BLaER1 treated with 17β-estradiol and CSF1 and Interleukin-3, amounts not matched to agents 10 nM and 100 nM (cell line): ENCODE data around the gene PLB1.

Experiments used
- H3K27ac ChIP-seq, 11 experiments: shearing (Covaris generic); formaldehyde crosslinking; 2 replicates each; pipeline ENCODE4 v1.8.1; 2022
- H3K27me3 ChIP-seq, 11 experiments: shearing (Covaris generic); formaldehyde crosslinking; 2 replicates each; pipeline ENCODE4 v1.8.1; 2022
- H3K36me3 ChIP-seq, 11 experiments: shearing (Covaris generic); formaldehyde crosslinking; 2 replicates each; pipeline ENCODE4 v1.8.1; 2022
- H3K4me1 ChIP-seq, 10 experiments: shearing (Covaris generic); formaldehyde crosslinking; 2 replicates each; pipeline ENCODE4 v1.8.1; 2022
- H3K4me2 ChIP-seq, 11 experiments: shearing (Covaris generic); formaldehyde crosslinking; 2 replicates each; pipeline ENCODE4 v1.8.1; 2022
- H3K4me3 ChIP-seq, 10 experiments: shearing (Covaris generic); formaldehyde crosslinking; 2 replicates each; pipeline ENCODE4 v1.8.1; 2022
- H3K9ac ChIP-seq, 11 experiments: shearing (Covaris generic); formaldehyde crosslinking; 2 replicates each; pipeline ENCODE4 v1.8.1; 2022
- H3K9me3 ChIP-seq, 11 experiments: shearing (Covaris generic); formaldehyde crosslinking; replicated peaks in 1 of 11; 2 replicates each; pipeline ENCODE4 v1.8.1; 2022
- H4K20me1 ChIP-seq, 11 experiments: shearing (Covaris generic); formaldehyde crosslinking; 2 replicates each; pipeline ENCODE4 v1.8.1; 2022
- Cebpa-rat ChIP-seq, 11 experiments: shearing (Covaris generic); IDR thresholded peaks; 2 replicates each; pipeline ENCODE4 v1.8.1; 2022

Gene PLB1

GRCh38 chr2:28650266-28650584 is 154.4 kb downstream of the PLB1 start:
- no peak for TF ChIP-seq Cebpa-rat (IDR thresholded peaks at IDR 0.05)

DNA sequence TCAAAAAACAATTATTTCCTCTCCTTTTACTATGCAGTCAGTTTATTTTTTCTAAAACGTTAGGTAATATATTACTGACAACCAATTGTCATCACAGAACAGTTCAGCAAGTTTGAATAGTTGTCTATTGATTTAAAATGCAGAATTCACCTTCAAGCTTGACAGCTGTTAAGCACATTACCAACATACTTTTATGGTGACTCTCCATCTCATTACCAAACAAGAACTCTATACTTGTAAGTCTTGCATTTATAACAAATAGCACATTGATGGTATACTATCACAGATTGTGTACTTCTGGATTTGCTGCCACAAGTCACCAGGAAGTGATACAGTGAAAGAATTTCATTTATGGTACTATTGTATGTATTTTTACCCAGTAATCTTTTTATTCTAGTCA is 156.4 kb downstream of the PLB1 start:
- Histone ChIP-seq H3K4me1 (peaks cover 10 to 28% (median 12%) of the 10 kb centered on the region in 10 experiments; a peak in 14 of 20 replicates), H3K4me3 (no peak overlapping the region), H3K27me3 (no peaks in the 10 kb centered on the region), H3K9me3 (no peaks in the 10 kb centered on the region), H4K20me1 (no peaks in the 10 kb centered on the region), H3K9ac (no peak overlapping the region), H3K4me2 (no peak overlapping the region), H3K36me3 (no peaks in the 10 kb centered on the region), H3K27ac (no peak overlapping the region)
- no peak for TF ChIP-seq Cebpa-rat (IDR thresholded peaks at IDR 0.05)

More at GRCh38 chr2:28650266-28650584, 154.4 kb downstream of the PLB1 start:
- Histone ChIP-seq H3K36me3 (no peaks in the 10 kb centered on the region), H3K27ac (no peak overlapping the region), H3K9ac (no peak overlapping the region), H4K20me1 (no peaks in the 10 kb centered on the region), H3K4me1 (peaks cover 10 to 28% (median 12%) of the 10 kb centered on the region in 10 experiments; a peak in 14 of 20 replicates), H3K4me2 (peak overlapping the region in 7 of 11 experiments; percentile 4 to 53 (median 41); a peak in 8 of 22 replicates), H3K9me3 (no peaks in the 10 kb centered on the region), H3K27me3 (no peaks in the 10 kb centered on the region), H3K4me3 (no peak overlapping the region)

DNA sequence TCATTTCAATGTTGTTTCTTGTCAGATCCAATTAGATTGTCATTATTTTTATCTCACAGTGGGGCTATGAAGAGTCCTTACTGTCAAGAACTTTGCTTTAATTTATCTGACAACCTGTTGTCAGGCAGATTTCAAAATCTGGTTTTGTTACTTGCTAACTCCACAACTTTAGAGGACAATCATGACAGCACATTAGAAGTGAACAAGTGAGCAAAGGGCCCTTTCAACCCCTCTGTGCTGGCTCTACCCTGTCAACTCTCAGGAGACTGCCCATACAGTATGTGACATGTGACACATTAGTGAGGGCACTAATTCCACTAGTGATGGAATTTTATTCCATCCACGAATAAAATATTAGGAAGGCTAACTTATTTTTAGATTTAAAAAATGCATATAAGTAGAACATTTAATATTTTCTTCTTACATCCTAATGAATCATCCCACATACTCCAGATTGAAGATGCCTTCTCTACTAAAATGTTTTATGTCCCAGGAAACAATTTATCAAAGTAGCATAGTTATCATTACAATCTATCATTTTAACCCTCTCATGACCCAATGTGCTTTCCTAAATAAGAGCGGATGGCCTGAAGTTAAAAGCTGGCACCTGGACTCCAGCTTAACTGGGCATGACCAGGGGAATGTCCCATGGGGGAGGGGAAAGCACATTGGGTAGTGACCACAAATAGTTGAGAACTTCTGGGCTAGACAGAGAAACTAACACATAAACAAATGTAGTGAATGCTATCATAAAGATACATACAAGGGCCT is 158.2 kb downstream of the PLB1 start:
- Histone ChIP-seq H3K36me3 (no peaks in the 10 kb centered on the region), H3K4me3 (no peak overlapping the region), H3K9ac (no peak overlapping the region), H3K9me3 (no peaks in the 10 kb centered on the region), H3K4me1 (peaks cover 0 to 26% (median 12%) of the 10 kb centered on the region in 10 experiments; a peak in 14 of 20 replicates), H3K27ac (no peak overlapping the region), H3K27me3 (no peaks in the 10 kb centered on the region), H3K4me2 (no peak overlapping the region), H4K20me1 (no peaks in the 10 kb centered on the region)
- no peak for TF ChIP-seq Cebpa-rat (IDR thresholded peaks at IDR 0.05)

GRCh38 chr2:28654663-28655320 is 158.9 kb downstream of the PLB1 start:
- no peak overlapping the region for H3K27ac ChIP-seq
- H3K9me3 ChIP-seq: no peaks in the 10 kb centered on the region
- no peaks in the 10 kb centered on the region for H4K20me1 ChIP-seq
- no peaks in the 10 kb centered on the region for H3K27me3 ChIP-seq
- no peaks in the 10 kb centered on the region for H3K36me3 ChIP-seq
- no peak overlapping the region for H3K4me2 ChIP-seq
- no peak overlapping the region for H3K4me3 ChIP-seq
- peaks cover 0 to 24% (median 9%) of the 10 kb centered on the region in 10 experiments; a peak in 13 of 20 replicates for H3K4me1 ChIP-seq
- no peak overlapping the region for H3K9ac ChIP-seq
- TF ChIP-seq Cebpa-rat (IDR thresholded peaks at IDR 0.05): no peak

- Histone ChIP-seq H4K20me1 (no peaks in the 10 kb centered on the region), H3K4me2 (no peak overlapping the region), H3K9ac (no peak overlapping the region), H3K4me1 (peaks cover 0 to 21% (median 0%) of the 10 kb centered on the region in 10 experiments; a peak in 1 of 20 replicates), H3K27me3 (no peaks in the 10 kb centered on the region), H3K4me3 (no peak overlapping the region), H3K27ac (no peak overlapping the region), H3K9me3 (no peaks in the 10 kb centered on the region), H3K36me3 (no peaks in the 10 kb centered on the region)
- no peak for TF ChIP-seq Cebpa-rat (IDR thresholded peaks at IDR 0.05)
These were observed 161.2 kb downstream of the PLB1 start for GRCh38 chr2:28656937-28657615.

- no peak overlapping the region for H3K9ac ChIP-seq
- TF ChIP-seq Cebpa-rat (IDR thresholded peaks at IDR 0.05): no peak
- no peaks in the 10 kb centered on the region for H4K20me1 ChIP-seq
- peak overlapping the region in 1 of 11 experiments; percentile 27; a peak in 1 of 22 replicates for H3K4me2 ChIP-seq
- H3K36me3 ChIP-seq: no peaks in the 10 kb centered on the region
- H3K4me3 ChIP-seq: no peak overlapping the region
- H3K9me3 ChIP-seq: no peaks in the 10 kb centered on the region
- H3K4me1 ChIP-seq: peaks cover 0 to 21% (median 0%) of the 10 kb centered on the region in 10 experiments; a peak in 1 of 20 replicates
- no peaks in the 10 kb centered on the region for H3K27me3 ChIP-seq
- no peak overlapping the region for H3K27ac ChIP-seq
These were observed 162.5 kb downstream of the PLB1 start for GRCh38 chr2:28658369-28658768.

DNA sequence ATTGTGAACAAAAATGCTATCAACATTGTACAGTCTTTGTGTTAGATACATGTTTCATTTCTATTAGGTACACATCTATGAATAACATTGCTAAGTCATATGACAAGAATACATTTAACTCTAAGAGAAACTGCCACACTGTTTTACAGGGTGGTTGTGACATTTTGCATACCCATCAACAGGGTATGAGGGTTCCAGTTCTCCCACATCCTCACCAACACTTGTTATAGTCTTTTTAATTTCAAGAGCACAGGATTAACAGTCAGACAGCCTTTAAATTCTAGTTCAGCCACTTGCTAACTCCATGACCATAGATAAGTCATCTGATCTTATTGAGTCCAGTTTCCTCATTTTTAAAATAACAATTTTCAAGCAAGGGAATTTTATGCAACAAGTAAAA is 163.3 kb downstream of the PLB1 start:
- no peak overlapping the region for H3K4me3 ChIP-seq
- peaks cover 0 to 21% (median 0%) of the 10 kb centered on the region in 10 experiments; a peak in 1 of 20 replicates for H3K4me1 ChIP-seq
- no peak overlapping the region for H3K27ac ChIP-seq
- H3K36me3 ChIP-seq: no peaks in the 10 kb centered on the region
- no peak overlapping the region for H3K9ac ChIP-seq
- H3K9me3 ChIP-seq: no peaks in the 10 kb centered on the region
- no peaks in the 10 kb centered on the region for H3K27me3 ChIP-seq
- H3K4me2 ChIP-seq: peak overlapping the region in 1 of 11 experiments; percentile 27; a peak in 1 of 22 replicates
- no peak for TF ChIP-seq Cebpa-rat (IDR thresholded peaks at IDR 0.05)
- H4K20me1 ChIP-seq: no peaks in the 10 kb centered on the region

DNA sequence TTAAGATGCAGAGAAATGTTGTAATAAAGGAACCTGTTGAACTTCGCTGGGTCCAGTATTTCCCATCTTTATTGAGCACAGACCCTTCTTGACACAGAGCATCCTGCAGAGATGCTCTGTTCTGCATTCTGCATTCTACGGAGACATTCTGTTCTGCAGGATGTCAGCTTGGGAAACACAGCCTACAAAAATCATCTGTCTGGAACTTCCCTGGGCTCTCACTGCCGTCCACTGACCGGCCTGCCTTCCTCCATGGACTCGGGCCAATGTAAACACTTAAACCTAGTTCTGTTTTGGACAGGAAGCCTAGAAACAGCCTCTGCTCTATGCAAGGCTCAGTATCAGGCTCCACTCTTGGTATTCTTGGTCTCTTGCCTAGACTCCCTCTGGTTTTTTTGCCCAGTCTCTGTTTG is 165.7 kb downstream of the PLB1 start:
- no peak overlapping the region for H3K4me3 ChIP-seq
- no peaks in the 10 kb centered on the region for H3K9me3 ChIP-seq
- H3K4me1 ChIP-seq: peaks cover 0 to 18% (median 0%) of the 10 kb centered on the region in 10 experiments; a peak in 1 of 20 replicates
- no peak overlapping the region for H3K9ac ChIP-seq
- H3K27ac ChIP-seq: no peak overlapping the region
- H4K20me1 ChIP-seq: no peaks in the 10 kb centered on the region
- no peaks in the 10 kb centered on the region for H3K36me3 ChIP-seq
- no peak overlapping the region for H3K4me2 ChIP-seq
- no peaks in the 10 kb centered on the region for H3K27me3 ChIP-seq
- TF ChIP-seq Cebpa-rat (IDR thresholded peaks at IDR 0.05): no peak

- no peak overlapping the region for H3K4me3 ChIP-seq
- no peak overlapping the region for H3K4me2 ChIP-seq
- H3K9me3 ChIP-seq: no peaks in the 10 kb centered on the region
- no peak for TF ChIP-seq Cebpa-rat (IDR thresholded peaks at IDR 0.05)
- H3K36me3 ChIP-seq: no peaks in the 10 kb centered on the region
- no peaks in the 10 kb centered on the region for H3K27me3 ChIP-seq
- H3K4me1 ChIP-seq: peaks cover 0 to 18% (median 0%) of the 10 kb centered on the region in 10 experiments; a peak in 1 of 20 replicates
- H3K27ac ChIP-seq: no peak overlapping the region
- H4K20me1 ChIP-seq: no peaks in the 10 kb centered on the region
- no peak overlapping the region for H3K9ac ChIP-seq
These were observed 166.2 kb downstream of the PLB1 start for GRCh38 chr2:28662044-28662443.
